Measurements from ENCODE around the gene ERCC4. TPM values are rescaled to one million over a fixed set of nuclear protein-coding genes. Genes with fewer than 3 reads are reported as not detected.
"Not testable (repeated sequence)": the region's sequence is repeated elsewhere in the genome, so short reads cannot be mapped to it uniquely, and the experiment has no call there.

Gene ERCC4
- 8.4 TPM for polyA plus RNA-seq (2013, experiment 1 of 2; ENCODE audit: insufficient read length)
- polyA plus RNA-seq (2013, experiment 2 of 2; ENCODE audit: insufficient read length), result 9.4 TPM

DNA sequence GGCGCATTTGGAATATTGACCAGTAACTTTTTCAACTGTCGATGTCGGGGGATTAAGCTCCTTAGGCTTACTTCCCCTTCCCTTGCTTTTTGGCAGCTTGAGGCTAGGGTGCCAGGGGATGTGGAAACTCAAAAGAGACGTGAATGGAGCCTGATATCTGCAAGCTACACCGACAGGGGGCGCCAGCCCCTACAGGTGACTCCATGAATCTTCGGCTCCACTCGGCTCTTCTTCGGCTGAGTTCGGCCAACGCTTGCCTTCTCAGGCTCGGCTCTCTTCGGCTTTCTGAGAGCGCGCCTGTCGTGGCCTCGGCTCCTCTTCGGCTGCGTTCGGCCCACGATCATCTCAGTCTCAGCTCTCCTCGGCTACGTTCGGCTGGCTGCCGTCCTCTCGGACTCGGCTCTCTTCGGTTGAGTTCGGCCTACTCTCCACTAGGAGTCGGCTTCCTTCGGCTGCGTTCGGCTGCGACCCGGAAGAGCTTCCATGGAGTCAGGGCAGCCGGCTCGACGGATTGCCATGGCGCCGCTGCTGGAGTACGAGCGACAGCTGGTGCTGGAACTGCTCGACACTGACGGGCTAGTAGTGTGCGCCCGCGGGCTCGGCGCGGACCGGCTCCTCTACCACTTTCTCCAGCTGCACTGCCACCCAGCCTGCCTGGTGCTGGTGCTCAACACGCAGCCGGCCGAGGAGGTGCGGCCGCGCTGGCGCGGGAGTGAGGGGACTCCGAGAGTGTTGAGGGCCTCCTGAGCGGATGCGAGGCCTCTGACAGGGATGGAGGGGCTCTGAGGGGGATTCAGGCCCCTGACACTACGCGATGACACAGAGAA lies at the start of gene ERCC4:
Gene ERCC4, plus strand, starts transcription at position 472 of the 827 bp plus-strand sequence. Its CDS starts 12 bp downstream, at position 484.
- peak; percentile 99 for DNase-seq

DNA sequence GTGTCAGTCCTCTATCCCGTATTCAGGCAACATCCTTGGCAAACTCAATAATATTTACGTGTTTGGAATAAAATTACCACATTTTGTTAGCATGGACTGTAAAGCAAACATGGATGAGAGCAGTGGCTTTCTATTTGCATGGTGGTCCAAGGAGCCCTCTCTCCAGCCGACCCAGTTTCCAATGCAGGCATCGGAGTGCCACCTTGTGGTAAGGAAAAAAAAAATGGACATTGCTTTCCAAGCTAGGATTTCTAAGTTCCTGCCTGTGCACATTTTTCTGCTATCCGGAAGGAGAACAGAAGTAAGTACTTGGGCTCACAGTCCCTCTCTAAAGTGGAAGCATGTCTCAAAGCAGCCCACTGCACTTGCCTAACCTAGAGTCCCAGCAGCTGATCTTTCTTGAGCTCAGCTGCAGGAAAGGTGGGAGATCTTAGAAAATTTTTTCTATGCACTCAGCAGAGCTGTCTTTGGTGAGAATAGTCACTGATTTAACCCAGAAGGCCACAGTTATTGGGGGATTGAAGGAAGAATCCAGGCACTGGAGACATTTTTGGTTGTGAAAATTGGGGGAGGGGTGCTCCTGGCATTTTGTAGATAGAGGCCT lies 46.0 kb upstream of the ERCC4 start:
- DNase-seq, result peak; percentile 11

DNA sequence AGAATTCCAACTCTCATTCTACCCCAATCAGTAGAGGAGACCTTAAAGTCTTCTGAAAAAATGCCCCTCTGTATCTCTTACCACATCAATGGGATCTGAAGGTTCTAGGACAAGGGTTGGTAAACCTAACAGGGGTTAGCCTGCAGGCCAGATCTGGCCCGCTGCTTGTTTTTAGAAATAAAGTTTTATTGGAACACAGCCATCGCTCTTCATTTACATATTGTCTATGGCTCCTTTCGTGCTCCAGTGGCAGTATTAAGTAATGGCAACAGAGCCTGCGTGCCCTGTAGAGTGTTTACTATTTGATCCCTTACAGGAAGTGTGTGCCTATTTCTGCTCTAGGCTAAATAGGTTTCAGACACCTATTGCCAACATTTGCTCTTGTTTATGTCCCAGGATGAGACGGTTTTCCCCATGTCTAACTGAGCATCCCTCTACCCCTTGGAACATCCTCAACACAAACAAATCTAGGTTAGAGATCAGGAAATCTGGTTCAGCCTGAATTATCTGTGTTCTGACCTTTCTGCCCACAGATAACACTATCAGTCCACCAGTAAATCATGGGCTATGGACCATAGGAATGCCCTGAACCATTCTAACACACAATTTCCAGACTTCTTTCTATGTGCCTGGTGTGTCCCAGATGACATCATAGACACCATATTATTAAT lies 44.2 kb upstream of the ERCC4 start:
- no peak for DNase-seq

DNA sequence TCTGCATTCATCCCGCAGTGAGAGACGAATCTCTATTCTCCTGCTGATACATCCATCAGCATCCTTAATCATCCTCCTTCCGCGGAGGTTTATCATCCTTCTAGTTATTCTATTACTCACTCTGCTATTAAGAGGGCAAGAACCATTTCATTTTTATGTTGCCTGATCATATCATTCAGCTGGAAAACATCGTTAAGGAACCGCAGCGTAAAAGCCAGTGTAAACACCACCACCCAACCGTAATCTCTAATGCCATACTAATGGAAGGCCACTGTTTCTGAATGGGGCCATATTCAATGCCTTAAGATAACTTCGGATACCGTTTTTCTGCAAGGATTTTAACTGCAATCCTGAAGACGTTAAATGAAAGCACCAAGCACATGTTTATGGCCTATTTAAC lies 36.7 kb upstream of the ERCC4 start:
- DNase-seq, result no peak

DNA sequence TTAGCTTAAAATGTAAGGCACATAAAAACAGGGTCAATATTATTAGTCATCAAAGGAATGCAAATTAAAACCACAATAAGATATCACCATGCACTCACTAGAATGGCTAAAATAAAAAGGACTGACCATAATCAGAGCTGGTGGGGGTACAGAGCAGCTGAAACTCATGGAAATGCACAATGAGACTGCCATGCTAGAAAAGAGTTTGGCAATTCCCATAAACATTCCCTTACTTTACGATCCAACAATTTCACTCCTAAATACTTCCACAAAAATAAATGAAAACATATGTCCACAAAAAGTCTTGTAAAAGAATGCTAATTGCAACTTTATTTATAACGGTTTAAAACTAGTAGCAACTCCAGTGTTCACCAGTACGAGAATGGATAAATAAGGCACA lies 36.1 kb upstream of the ERCC4 start:
- no peak for DNase-seq

DNA sequence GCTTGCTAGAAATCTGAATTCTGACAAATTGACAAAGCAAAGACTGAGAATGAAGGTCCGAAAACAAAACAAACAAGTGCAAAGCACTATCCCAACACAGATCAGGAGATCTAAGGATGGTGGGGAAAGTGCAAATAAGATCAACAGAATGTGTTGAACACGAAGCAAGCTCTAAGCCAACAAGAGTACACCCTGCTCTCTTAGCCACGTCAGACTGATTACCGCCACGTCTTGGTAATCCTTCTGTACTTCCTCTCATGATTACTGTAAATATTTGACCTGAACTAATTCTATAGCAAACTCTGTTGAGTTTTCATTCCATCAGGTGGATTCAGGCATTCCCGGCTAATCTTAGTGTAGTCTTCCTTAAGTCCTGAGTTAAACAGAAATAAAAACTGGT lies 34.3 kb upstream of the ERCC4 start:
- no peak for DNase-seq

DNA sequence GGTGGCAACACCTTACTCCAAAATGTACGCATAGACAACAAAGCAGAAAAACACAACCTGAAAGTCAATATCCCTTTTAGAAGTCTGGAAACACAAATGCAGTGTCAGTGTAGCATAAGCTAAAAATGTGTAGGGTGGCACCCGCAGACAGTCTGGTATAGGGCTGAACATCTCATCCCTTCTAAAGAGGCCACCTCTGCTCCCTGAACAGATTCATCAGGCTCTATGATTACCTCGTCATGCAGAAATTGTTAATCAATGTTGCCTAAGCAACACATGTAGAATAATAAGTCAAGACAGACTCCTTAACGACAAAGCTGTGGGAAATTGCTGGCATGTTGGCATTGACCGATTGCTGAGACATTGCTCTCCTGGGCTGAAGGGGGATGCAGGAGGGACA lies 33.3 kb upstream of the ERCC4 start:
- DNase-seq, result no peak

DNA sequence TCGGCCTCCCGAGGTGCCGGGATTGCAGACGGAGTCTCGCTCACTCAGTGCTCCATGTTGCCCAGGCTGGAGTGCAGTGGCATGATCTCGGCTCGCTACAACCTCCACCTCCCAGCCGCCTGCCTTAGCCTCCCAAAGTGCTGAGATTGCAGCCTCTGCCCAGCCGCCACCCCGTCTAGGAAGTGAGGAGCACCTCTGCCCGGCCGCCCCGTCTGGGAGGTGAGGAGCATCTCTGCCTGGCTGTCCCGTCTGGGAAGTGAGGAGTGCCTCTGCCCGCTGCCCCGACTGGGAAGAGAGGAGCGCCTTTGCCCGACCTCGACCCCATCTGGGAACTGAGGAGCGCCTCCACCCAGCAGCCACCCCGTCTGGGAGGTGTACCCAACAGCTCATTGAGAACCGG lies 30.6 kb upstream of the ERCC4 start:
- DNase-seq, result not testable (repeated sequence)

DNA sequence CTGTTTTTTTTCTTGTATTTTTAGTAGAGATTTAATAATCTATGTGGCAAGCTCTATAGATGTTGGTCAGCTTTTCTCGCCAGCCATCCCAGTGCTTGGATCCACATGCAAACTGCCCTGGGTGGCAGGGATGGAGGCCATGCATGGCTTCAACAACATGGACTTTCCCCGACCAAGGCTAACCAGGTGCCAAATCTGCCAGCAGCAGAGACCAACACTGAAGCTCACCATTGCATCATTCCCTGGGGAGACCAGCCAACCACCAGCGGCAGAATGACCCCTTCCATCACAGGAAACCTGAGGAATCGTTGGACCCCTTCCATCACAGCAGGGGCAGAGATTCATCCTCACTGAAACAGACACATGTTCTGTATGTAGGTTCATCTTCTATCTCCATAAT lies 27.7 kb upstream of the ERCC4 start:
- no peak for DNase-seq

DNA sequence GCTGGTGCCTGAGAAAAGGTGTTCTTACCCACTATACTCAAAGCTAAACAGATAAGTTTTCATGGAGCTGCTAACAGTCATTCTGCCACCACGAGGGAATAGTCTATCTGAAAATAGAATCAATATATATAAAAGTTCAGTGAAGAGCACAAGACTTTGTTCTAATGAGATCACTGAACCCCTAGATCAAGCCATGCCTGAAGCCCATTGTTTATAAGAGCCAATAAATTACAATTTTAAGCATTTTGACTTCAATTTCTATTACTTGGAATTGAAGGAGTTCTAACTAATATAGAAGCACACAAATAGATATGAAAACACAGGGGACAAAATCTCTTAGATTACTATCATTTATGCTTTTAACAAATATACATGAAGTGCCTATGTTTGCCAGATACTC lies 24.4 kb upstream of the ERCC4 start:
- DNase-seq, result no peak

DNA sequence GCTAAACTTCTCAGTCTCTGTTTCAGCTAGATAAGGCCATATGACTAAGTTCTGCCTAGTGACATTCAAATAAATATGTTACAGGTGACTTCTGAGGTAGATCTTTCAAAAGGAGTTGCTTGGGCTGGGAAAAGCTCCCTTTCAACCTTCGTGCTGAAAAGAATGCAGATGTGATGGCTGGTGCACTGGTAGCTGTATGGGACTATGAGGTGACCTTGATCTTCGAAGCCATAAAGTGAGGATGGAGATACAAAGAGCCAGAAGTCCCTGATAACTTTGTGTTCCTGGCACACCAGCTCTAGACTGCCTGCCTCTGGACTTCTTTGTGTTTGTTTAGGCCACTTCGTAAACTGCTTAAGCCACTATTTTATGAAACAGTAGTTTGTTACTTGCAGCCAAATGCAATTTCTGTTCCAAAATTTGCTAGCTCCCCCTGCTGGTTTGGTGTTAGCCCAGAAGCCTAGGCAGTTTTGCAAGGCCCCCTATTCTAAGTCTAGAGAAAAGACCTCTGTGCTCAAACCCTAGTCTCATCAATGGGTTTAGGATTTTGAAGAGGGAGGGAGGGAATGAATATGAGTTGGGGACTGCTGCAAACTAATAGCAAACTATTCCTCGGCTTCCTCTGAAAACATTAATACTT lies 23.3 kb upstream of the ERCC4 start:
- DNase-seq, result no peak

DNA sequence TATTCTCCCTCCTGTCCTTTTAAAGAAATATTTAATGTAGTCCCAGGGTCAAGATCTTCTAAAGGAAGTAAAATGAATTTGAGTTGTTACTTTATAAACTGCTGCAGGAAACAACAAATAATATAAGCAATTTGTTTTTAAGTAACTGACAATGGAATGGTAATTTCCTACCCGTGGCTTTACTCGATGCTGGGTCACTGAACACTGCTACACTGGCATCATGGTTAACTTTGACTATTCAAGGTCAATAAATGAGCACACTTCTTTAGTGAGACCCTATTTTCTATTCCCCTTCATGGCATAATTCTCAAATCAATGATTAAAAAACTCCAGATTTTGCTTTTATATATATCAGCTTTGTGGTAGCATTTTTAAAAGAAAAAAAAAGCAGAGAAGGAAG lies 22.1 kb upstream of the ERCC4 start:
- no peak for DNase-seq

DNA sequence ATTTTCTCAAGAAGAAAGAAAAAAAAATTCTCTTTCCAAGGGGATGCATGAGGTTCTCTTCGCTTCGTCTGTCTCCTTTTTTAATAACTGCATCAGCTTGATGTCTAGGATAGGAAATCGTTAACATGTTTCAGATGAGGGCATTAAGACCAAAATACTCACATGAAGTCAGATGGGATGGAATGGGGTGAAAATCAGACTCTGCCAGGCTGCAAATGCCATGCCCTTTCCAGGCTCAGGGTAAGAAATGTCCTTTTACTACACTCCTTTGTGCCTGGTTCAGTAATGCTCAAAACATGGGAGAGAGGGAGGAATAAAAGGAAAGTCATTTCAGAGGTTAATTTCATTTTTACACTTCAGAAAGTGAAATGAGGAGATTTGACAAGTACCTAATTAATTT lies 21.7 kb upstream of the ERCC4 start:
- DNase-seq, result no peak

DNA sequence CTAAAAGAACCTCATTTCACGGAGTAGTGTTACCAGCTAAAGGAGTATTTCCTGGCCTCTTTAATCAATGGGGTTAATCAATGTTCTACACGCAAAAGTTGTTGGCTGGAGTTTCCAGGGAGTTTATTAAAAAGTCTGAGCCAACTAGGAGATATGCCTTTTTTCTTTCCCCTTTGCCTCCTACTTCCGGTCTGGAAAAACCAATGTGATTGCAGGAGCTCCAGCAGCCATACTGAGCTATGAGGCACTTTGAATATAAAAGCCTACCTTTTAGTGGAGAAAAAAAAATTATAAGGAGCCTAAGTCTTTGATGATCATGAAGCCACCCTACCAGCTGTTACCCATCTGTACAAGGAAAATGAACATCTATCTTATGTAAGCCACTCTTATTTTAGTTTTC lies 17.9 kb upstream of the ERCC4 start:
- no peak for DNase-seq

DNA sequence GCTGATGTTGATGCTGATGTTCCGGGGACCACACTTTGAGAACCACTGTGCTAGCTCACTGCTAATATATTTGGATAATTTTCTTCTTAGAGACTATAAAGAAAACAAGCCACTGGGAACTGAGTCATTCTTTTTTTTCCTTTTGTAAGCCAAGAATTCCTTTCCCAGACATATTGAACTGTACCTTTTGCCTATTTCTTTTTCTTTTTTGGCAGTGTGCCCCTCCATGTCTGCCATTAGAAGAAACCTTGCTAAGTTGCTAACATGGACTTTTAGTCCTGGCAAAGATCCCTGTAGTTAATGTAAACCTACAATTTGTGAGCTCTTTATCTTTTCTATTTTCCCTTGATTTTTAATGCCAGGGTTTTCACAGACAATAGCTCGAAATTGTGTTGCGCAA lies 17.3 kb upstream of the ERCC4 start:
- peak; percentile 39 for DNase-seq

DNA sequence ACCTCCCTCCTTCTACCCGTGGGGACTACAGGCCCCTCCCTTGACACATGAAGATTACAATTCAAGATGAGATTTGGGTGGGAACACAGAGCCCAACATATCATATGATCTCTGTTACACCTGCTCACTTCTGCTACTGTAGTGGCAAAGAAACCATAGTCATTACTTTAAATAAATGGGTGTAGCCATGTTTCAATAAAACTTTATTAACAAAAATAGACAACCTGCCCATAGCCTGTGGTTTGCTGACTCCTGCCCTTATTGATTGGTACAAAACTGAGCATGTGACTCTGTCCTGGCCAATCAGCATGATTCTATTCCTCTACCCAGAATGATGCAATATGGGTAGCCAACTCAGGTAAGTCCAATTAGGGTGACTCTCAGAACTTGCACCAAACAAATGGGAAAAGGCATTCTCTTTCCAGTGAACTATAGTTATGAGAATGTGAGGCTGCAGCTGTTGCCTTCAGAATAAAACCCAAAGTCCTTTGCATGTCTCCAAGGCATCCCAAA lies 15.7 kb upstream of the ERCC4 start:
- DNase-seq, result no peak

DNA sequence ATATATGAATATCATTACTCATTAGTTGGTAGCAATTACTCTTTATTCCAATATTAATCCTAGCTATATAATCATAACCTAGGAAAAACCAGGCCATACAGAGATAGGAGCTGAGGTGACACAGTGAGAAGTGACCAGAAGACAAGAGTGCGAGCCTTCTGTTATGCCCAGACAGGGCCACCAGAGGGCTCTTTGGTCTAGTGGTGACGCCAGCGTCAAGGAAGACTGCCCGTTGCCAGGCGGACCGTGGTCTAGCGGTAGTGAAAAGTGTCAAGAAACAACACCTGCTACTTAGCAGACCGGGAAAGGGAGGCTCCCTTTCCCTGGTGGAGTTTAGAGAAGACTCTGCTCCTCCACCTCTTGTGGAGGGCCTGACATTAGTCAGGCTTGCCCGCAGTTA lies 15.1 kb upstream of the ERCC4 start:
- DNase-seq, result not testable (repeated sequence)

DNA sequence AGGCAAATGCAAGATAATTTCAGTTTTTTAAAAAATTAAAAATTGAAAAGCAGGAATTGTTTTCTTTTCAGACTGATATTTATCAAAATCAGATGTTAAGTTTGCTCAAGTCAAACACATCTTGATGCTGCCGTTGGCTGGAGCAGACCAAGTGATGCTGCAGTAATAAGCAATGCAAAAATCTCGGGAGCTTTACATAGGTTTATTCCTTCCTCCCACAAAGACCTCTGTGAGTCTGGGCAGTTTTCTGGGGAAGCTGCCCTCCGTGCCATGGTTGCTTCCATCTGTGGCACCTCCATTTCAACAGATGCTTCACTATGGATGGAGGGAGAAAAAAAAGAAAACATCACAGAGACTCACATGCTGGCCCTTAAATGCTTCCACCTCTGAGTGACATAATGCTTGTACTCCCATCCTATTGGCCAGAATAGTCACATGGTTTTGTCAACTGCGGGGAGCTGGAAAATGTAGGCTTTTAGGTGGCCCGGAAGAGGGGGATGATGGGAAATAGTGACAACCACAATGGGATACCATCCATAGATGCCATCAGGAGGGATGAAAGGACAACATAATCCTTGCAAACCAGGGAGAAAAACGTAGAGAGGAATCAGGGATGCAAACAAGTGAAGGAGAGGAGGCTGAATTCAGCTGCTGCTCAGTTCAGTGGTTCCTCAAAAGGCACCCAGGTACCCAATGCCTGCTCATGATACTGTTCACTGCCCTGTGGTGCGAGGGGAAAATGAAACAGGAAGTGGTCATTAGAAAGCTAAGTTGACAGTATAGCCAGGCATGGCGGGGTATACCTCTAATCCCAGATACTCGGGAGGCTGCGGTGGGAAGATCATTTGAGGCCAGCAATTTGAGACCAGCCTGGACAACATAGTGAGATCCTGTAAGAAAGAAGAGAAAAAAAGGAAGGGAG lies 13.5 kb upstream of the ERCC4 start:
- DNase-seq, result no peak

DNA sequence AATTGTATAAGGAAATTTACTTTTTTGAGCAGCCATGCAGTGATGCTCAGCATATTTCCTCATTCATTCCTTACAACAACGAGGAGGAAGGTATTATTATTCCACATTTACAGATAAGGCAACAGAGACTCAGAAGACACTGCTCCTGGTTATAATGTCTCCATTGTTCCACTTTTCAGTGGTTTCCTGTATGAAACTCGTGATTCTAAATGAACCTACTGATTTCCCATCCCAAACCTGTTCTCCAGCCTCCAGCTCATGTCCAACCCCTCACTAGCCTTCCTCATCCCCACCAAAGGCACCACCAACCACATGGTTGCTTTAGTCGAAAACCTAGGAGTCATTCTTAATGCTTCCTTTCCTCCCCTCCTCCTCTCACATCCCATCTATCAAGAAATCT lies 12.5 kb upstream of the ERCC4 start:
- no peak for DNase-seq

DNA sequence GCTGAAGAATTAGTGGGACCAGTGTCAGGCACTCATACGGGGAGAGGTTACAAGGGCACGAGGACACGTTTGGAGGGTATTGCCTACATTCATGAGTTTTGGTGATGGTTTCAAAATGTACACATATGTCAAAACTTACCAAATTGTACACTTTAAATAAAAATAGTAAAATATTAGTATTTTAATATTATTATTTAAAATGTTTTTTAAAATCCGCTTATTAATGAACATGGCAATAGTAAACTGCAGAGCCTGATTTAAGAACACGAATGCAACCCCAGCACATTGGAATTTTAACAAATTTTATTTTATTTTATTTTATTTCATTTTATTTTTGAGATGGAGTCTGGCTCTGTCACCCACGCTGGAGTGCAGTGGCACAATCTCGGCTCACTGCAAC lies 10.9 kb upstream of the ERCC4 start:
- DNase-seq, result no peak

DNA sequence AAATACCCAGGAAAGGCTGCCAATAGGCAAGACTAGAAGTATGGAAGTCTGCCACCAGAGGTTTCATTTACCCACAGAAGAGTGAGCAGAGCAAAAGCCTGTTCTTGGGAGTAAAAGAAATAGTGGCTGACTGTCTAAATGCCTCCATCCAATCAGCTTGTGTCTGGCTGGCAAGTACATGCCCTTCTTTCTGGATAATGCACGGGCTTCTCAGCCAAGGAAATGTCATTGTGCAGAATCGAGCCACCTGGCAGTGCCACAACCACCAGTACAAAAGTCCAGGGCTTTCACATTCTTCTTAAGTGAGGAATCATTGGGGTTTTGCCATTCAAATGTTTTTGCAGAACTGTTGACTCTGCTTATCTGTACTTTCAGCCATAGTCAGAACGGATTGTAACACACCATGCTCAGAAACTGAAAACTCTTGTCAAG lies 10.1 kb upstream of the ERCC4 start:
- peak; percentile 35 for DNase-seq

DNA sequence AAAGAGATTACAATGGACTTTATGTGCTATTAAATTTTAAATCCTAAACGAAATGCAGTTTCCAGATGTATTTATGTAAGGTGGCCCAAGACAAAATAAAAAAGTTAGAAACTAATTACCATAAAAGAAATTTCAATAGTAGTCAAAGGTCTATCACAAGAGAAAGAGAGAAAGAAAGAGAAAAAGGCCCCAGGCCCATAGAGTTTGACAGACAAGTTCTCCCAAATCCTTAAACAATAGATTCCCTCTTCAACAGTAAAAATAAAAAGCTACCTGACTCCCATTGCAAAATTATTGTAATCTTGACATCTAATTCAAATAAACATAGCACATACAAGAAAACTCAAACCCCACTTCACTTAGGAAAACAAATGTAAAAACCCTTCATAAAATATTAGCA lies 8.6 kb upstream of the ERCC4 start:
- no peak for DNase-seq
